ENCODE data around the gene MAP7D1.

MAP7D1 gene

GRCh38 chr1:36108314-36108713 is 47.6 kb upstream of the MAP7D1 start:
- no peak for TF ChIP-seq CTCF (IDR thresholded peaks at IDR 0.05; ENCODE audit: insufficient read depth, low read length, poor library complexity, severe bottlenecking)
- no peak for TF ChIP-seq EZH2phosphoT487 (conservative IDR thresholded peaks at IDR 0.05; ENCODE audit: low read length)
- Histone ChIP-seq H4K20me1 (ENCODE audit: low read depth, low read length) (no peaks in the 10 kb centered on the region), H3K36me3 (ENCODE audit: low read length) (no peaks in the 10 kb centered on the region), H3K27me3 (ENCODE audit: low read length) (no peaks in the 10 kb centered on the region), H3K4me3 (ENCODE audit: insufficient read depth, low read length, poor library complexity, severe bottlenecking) (no peak overlapping the region), H3K4me2 (ENCODE audit: low read depth, low read length, poor library complexity, severe bottlenecking) (no peak overlapping the region), H3K79me2 (ENCODE audit: insufficient read depth, low read length) (no peaks in the 10 kb centered on the region), H3F3A (ENCODE audit: insufficient read depth) (no peaks in the 10 kb centered on the region), H2AFZ (ENCODE audit: low read depth, low read length, severe bottlenecking) (no peak overlapping the region), H3K9ac (ENCODE audit: low read length) (no peak overlapping the region), H3K9me3 (ENCODE audit: insufficient read depth, low read length) (no peaks in the 10 kb centered on the region), H3K27ac (ENCODE audit: low read depth, low read length) (no peak overlapping the region), H3K9me2 (replicated peaks; ENCODE audit: insufficient read depth, low read length) (no peaks in the 10 kb centered on the region)

- H2AFZ ChIP-seq (ENCODE audit: low read depth, low read length, severe bottlenecking) = no peak overlapping the region
- H3K36me3 ChIP-seq (ENCODE audit: low read length) = no peaks in the 10 kb centered on the region
- no peak overlapping the region for H3K27ac ChIP-seq (ENCODE audit: low read depth, low read length)
Observed at GRCh38 chr1:36109041-36109679, 46.8 kb upstream of the MAP7D1 start.

DNA sequence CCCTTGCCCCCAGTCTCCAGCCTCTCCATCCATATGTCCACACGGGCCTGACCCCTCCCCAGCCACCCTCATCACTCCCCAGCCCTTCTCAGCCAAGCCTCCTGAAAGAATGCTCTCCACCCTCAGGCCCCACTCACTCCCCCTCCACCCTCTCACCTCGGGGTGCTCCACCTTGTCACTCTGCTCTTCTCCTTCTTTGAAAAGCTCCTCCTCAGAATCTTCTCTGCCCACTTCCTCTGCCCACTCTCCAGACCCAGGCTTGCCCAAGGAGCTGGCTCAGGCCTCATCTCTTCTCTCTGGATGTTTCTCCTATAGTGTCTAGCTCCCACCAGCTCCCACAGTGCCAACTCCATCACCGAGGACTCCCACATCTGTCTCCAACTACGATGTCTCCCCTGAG is 44.8 kb upstream of the MAP7D1 start:
- H3K4me3 ChIP-seq (ENCODE audit: insufficient read depth, low read length, poor library complexity, severe bottlenecking) = no peak overlapping the region
- H3K27ac ChIP-seq (ENCODE audit: low read depth, low read length) = no peak overlapping the region
- no peaks in the 10 kb centered on the region for H3K9me2 ChIP-seq (replicated peaks; ENCODE audit: insufficient read depth, low read length)
- H3K27me3 ChIP-seq (ENCODE audit: low read length) = no peaks in the 10 kb centered on the region
- H3K79me2 ChIP-seq (ENCODE audit: insufficient read depth, low read length) = no peaks in the 10 kb centered on the region
- no peaks in the 10 kb centered on the region for H4K20me1 ChIP-seq (ENCODE audit: low read depth, low read length)
- no peak overlapping the region for H3K4me2 ChIP-seq (ENCODE audit: low read depth, low read length, poor library complexity, severe bottlenecking)
- H3K9ac ChIP-seq (ENCODE audit: low read length) = no peak overlapping the region
- H3F3A ChIP-seq (ENCODE audit: insufficient read depth) = no peaks in the 10 kb centered on the region
- TF ChIP-seq CTCF (IDR thresholded peaks at IDR 0.05; ENCODE audit: insufficient read depth, low read length, poor library complexity, severe bottlenecking) (no peak), EZH2phosphoT487 (conservative IDR thresholded peaks at IDR 0.05; ENCODE audit: low read length) (no peak)
- H3K36me3 ChIP-seq (ENCODE audit: low read length) = no peaks in the 10 kb centered on the region
- no peak overlapping the region for H2AFZ ChIP-seq (ENCODE audit: low read depth, low read length, severe bottlenecking)
- H3K9me3 ChIP-seq (ENCODE audit: insufficient read depth, low read length) = no peaks in the 10 kb centered on the region

More at GRCh38 chr1:36109041-36109679, 46.8 kb upstream of the MAP7D1 start:
- Histone ChIP-seq H3K79me2 (ENCODE audit: insufficient read depth, low read length) (no peaks in the 10 kb centered on the region), H3K9me3 (ENCODE audit: insufficient read depth, low read length) (no peaks in the 10 kb centered on the region), H3F3A (ENCODE audit: insufficient read depth) (no peaks in the 10 kb centered on the region), H3K9ac (ENCODE audit: low read length) (no peak overlapping the region), H4K20me1 (ENCODE audit: low read depth, low read length) (no peaks in the 10 kb centered on the region), H3K4me2 (ENCODE audit: low read depth, low read length, poor library complexity, severe bottlenecking) (no peak overlapping the region), H3K27me3 (ENCODE audit: low read length) (no peaks in the 10 kb centered on the region), H3K9me2 (replicated peaks; ENCODE audit: insufficient read depth, low read length) (no peaks in the 10 kb centered on the region), H3K4me3 (ENCODE audit: insufficient read depth, low read length, poor library complexity, severe bottlenecking) (no peak overlapping the region)
- TF ChIP-seq EZH2phosphoT487 (conservative IDR thresholded peaks at IDR 0.05; ENCODE audit: low read length) (no peak), CTCF (IDR thresholded peaks at IDR 0.05; ENCODE audit: insufficient read depth, low read length, poor library complexity, severe bottlenecking) (no peak)

Data from SU-DHL-6 (cell line).